Natural killer cell (primary cell): ENCODE measurements around the gene PCBP3. TPM values are rescaled to one million over a fixed set of nuclear protein-coding genes. Genes with fewer than 3 reads are reported as not detected.

Experiments used
- ATAC-seq, 3 donors: fragments of 150-1000 bp in 2 of 3; fragments of 200-7000 bp in 1 of 3; cut with Tn5 transposase; 1 replicate in 1 of 3; 2 replicates in 2 of 3; pipeline ENCODE4 v1.10.0; 2021; ENCODE audit warnings: mild to moderate bottlenecking in 2 of 3, moderate library complexity in 2 of 3
- DNase-seq, 2 donors: peaks; one replicate each; pipeline versions ENCODE4 v3.0.0 to v3.0.0-alpha.2; 2013 to 2021; ENCODE audit warnings: mixed read lengths in 1 of 2
- H3K27ac ChIP-seq: one replicate; pipeline ENCODE4 v1.5.1; 2013; ENCODE audit warnings: mild to moderate bottlenecking, low read length
- H3K27me3 ChIP-seq: one replicate; pipeline ENCODE4 v1.6.1; 2013; ENCODE audit warnings: low read length; ENCODE audit not compliant: control insufficient read depth, insufficient read depth
- H3K36me3 ChIP-seq: one replicate; pipeline ENCODE4 v1.6.1; 2013; ENCODE audit warnings: low read length; ENCODE audit not compliant: control insufficient read depth, insufficient read depth
- H3K4me1 ChIP-seq: one replicate; pipeline ENCODE4 v1.6.1; 2013; ENCODE audit warnings: low read length; ENCODE audit not compliant: control insufficient read depth, insufficient read depth
- H3K4me3 ChIP-seq: one replicate; pipeline ENCODE4 v1.5.1; 2013; ENCODE audit warnings: low read length
- H3K9me3 ChIP-seq: one replicate; pipeline ENCODE4 v1.6.1; 2013; ENCODE audit warnings: low read length; ENCODE audit not compliant: control insufficient read depth, insufficient read depth
- H3K27ac Mint-ChIP-seq, 2 donors: one replicate each; pipeline ENCODE4 v1.8.0; 2022; ENCODE audit warnings: mild to moderate bottlenecking in 2 of 2, mixed read lengths in 2 of 2, moderate library complexity in 1 of 2
- H3K27me3 Mint-ChIP-seq, 2 donors: one replicate each; pipeline ENCODE4 v1.8.0; 2022; ENCODE audit warnings: low read depth in 2 of 2, mixed read lengths in 2 of 2
- H3K36me3 Mint-ChIP-seq: one replicate; pipeline ENCODE4 v1.8.0; 2022; ENCODE audit warnings: mixed read lengths
- H3K4me1 Mint-ChIP-seq, 2 donors: one replicate each; pipeline ENCODE4 v1.8.0; 2022; ENCODE audit warnings: mixed read lengths in 2 of 2
- H3K4me3 Mint-ChIP-seq: one replicate; pipeline ENCODE4 v1.8.0; 2022; ENCODE audit warnings: mild to moderate bottlenecking, moderate library complexity, mixed read lengths
- H3K9me3 Mint-ChIP-seq, 2 donors: one replicate each; pipeline ENCODE4 v1.8.0; 2022; ENCODE audit warnings: mixed read lengths in 2 of 2
- WGBS: methylation state at CpG from one replicate; pipeline ENCODE4 v1.1.7; 2013; ENCODE audit warnings: missing lambda C conversion rate; ENCODE audit not compliant: insufficient coverage; 5-methylcytosine and 5-hydroxymethylcytosine counted together
- intact Hi-C: fragments of 100-400 bp; cut with micrococcal nuclease; formaldehyde crosslinking; loops from one replicate; pipeline ENCODE4 v1.14.2; 2022
- total RNA-seq, 4 donors: library from RNA; stranded (reverse); fragments of 120-200 nt in 1 of 4; gene quantifications; one replicate each; pipeline versions ENCODE4 v1.2.3 to v1.2.4, GENCODE V29; 2013 to 2022
- TF ChIP-seq, protein P1 (sequence below): fragments of 200-600 bp; IDR thresholded peaks from one replicate; pipeline ENCODE4 v1.8.0; 2022; ENCODE audit warnings: antibody characterized with exemption

Gene PCBP3
- total RNA-seq, 3 donors from 2014 or later (not counting 1 experiment from before 2014, with no cell fraction given), result 0.50 to 3.0 (median 0.52) TPM

DNA sequence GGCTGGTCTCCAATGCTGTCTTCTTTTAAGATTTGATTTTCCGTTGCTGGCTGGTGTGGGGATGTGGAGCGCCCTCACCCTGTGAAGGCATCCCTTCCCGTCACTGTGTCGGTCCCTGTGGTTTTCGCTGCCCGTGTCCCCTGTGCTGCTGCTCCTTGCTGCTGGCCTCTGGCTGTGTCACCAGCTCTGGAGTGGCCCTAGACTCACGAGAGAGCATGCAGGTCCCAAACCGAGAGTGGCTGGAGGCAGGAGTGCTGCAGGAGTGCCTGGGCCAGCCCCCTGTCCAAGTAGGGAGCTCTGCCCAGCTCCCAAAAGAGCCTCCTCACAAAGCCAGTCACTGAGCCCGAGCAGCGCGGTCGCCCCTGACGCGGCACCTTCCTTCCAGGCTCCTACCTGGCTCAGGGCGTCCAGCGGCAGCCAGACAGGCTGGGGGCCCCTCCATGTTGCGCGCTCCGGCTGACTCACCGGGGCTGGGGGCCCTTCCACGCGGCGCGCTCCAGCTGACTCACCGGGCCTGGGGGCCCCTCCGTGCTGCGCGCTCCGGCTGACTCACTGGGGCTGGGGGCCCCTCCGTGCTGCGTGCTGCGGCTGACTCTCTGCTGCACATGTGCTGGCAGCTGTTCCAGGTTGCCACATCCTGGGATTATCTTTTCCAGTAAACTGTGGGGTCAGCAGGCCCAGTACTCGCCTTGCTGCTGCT lies 231.3 kb downstream of the PCBP3 start:
- no peak overlapping the region for H3K27ac Mint-ChIP-seq
- H3K36me3 Mint-ChIP-seq, result no peaks in the 10 kb centered on the region

DNA sequence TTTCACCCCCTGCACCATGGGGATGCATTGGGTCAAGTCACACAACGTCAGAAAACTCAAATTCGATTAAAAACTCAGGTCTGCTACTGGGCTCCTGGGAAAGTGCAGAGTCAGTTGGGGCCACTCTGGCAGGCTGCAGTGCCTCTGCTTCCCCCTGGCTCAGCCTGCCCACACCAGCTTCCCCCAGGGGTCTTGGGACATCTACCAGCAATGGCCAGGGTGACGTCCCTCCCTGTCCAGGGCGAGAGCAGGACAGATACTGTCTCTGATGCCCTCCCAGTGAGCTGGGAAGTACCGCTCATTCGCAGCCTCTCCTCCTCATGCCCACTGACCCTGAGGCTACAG lies 231.9 kb downstream of the PCBP3 start:
- Mint-ChIP-seq H3K27ac (no peak overlapping the region), H3K4me1 (peaks cover 2 to 3% of the 10 kb centered on the region in 2 donors), H3K9me3 (no peaks in the 10 kb centered on the region), H3K36me3 (no peaks in the 10 kb centered on the region), H3K4me3 (no peak overlapping the region), H3K27me3 (peaks cover 8 to 11% of the 10 kb centered on the region in 2 donors)
- H3K9me3 ChIP-seq, result no peaks in the 10 kb centered on the region
- DNase-seq (no peak), ATAC-seq (no peak)
- peaks cover 5% of the 10 kb centered on the region for H3K4me1 ChIP-seq
- no peak overlapping the region for H3K4me3 ChIP-seq
- H3K36me3 ChIP-seq, result no peaks in the 10 kb centered on the region
- WGBS, result 83% methylated on average over 6 of the region's 6 CpGs
- intact Hi-C loops, result no loop called here
- H3K27ac ChIP-seq, result no peak overlapping the region
- TF ChIP-seq, protein P1, sequence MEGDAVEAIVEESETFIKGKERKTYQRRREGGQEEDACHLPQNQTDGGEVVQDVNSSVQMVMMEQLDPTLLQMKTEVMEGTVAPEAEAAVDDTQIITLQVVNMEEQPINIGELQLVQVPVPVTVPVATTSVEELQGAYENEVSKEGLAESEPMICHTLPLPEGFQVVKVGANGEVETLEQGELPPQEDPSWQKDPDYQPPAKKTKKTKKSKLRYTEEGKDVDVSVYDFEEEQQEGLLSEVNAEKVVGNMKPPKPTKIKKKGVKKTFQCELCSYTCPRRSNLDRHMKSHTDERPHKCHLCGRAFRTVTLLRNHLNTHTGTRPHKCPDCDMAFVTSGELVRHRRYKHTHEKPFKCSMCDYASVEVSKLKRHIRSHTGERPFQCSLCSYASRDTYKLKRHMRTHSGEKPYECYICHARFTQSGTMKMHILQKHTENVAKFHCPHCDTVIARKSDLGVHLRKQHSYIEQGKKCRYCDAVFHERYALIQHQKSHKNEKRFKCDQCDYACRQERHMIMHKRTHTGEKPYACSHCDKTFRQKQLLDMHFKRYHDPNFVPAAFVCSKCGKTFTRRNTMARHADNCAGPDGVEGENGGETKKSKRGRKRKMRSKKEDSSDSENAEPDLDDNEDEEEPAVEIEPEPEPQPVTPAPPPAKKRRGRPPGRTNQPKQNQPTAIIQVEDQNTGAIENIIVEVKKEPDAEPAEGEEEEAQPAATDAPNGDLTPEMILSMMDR, result no peak
- no peaks in the 10 kb centered on the region for H3K27me3 ChIP-seq

More for the DNA sequence above, 231.3 kb downstream of the PCBP3 start:
- Histone ChIP-seq H3K27me3 (no peaks in the 10 kb centered on the region), H3K4me1 (peaks cover under 1% of the 10 kb centered on the region), H3K36me3 (no peaks in the 10 kb centered on the region), H3K9me3 (no peaks in the 10 kb centered on the region), H3K4me3 (no peak overlapping the region), H3K27ac (no peak overlapping the region)
- Mint-ChIP-seq H3K27me3 (peaks cover 7 to 9% of the 10 kb centered on the region in 2 donors), H3K4me1 (no peaks in the 10 kb centered on the region), H3K4me3 (no peak overlapping the region), H3K9me3 (no peaks in the 10 kb centered on the region)
- TF ChIP-seq, protein P1, result no peak
- ATAC-seq, result no peak
- DNase-seq, result no peak
- intact Hi-C loops, result no loop called here
- WGBS, result 78% methylated on average over 33 of the region's 33 CpGs

- H3K4me3 Mint-ChIP-seq, result no peak overlapping the region
- WGBS, result 94% methylated on average over 12 of the region's 12 CpGs
- no peaks in the 10 kb centered on the region for H3K36me3 ChIP-seq
- intact Hi-C loops, result no loop called here
- no peaks in the 10 kb centered on the region for H3K9me3 ChIP-seq
- H3K4me1 Mint-ChIP-seq, result peaks cover 6% of the 10 kb centered on the region in 2 donors
- H3K27ac Mint-ChIP-seq, result no peak overlapping the region
- no peaks in the 10 kb centered on the region for H3K9me3 Mint-ChIP-seq
- H3K27ac ChIP-seq, result no peak overlapping the region
- no peaks in the 10 kb centered on the region for H3K36me3 Mint-ChIP-seq
- TF ChIP-seq, protein P1, result no peak
- DNase-seq (no peak), ATAC-seq (no peak)
- peaks cover 10% of the 10 kb centered on the region for H3K4me1 ChIP-seq
- H3K4me3 ChIP-seq, result no peak overlapping the region
- H3K27me3 ChIP-seq, result no peaks in the 10 kb centered on the region
- H3K27me3 Mint-ChIP-seq, result peaks cover 11 to 16% of the 10 kb centered on the region in 2 donors
Observed at GRCh38 chr21:45875881-45876280, 232.4 kb downstream of the PCBP3 start.
